Right cardiac atrium (tissue), 5 donors: ENCODE data around the gene TEX44. TPM values are rescaled to one million over a fixed set of nuclear protein-coding genes. Genes with fewer than 3 reads are reported as not detected.

ENCODE experiments used
- ATAC-seq, 2 donors: fragments of 200-7000 bp; cut with Tn5 transposase; one replicate each; pipeline versions ENCODE4 v1.8.0 to v1.9.1; 2020; ENCODE audit warnings: moderate library complexity in 2 of 2, mild to moderate bottlenecking in 1 of 2
- DNase-seq, 3 donors: peaks; one replicate each; pipeline ENCODE4 v3.0.0-alpha.2; 2020
- H3K27ac ChIP-seq: one replicate; pipeline ENCODE4 v1.5.1; 2013; ENCODE audit warnings: mild to moderate bottlenecking, low read length, control low read depth, moderate library complexity
- H3K27me3 ChIP-seq: one replicate; pipeline ENCODE4 v1.6.1; 2013; ENCODE audit not compliant: control insufficient read depth, insufficient read depth
- H3K4me1 ChIP-seq: one replicate; pipeline ENCODE4 v1.6.1; 2013; ENCODE audit warnings: low read length; ENCODE audit not compliant: control insufficient read depth, insufficient read depth
- H3K4me3 ChIP-seq: one replicate; pipeline ENCODE4 v1.5.1; 2013; ENCODE audit warnings: low read length, control low read depth
- H3K9me3 ChIP-seq: one replicate; pipeline ENCODE4 v1.6.1; 2013; ENCODE audit warnings: low read length; ENCODE audit not compliant: control insufficient read depth
- WGBS: extraction: QIAGEN DNeasy Blood & Tissue Kit; methylation state at CpG from one replicate; pipeline ENCODE4 v1.1.7; 2013; 5-methylcytosine and 5-hydroxymethylcytosine counted together
- intact Hi-C, 4 donors: fragments of 100-400 bp; cut with DNase I; formaldehyde crosslinking; loops; one replicate each; pipeline versions ENCODE4 v1.11.0 to v1.14.0; 2022 to 2023
- polyA plus RNA-seq: library from polyadenylated mRNA; stranded (reverse); fragments of 200-250 nt; gene quantifications from one replicate; pipeline ENCODE4 v1.2.3, GENCODE V29; 2013
- total RNA-seq, 4 donors: library from RNA; stranded (reverse); fragmentation: NEBNext Ultra II Directional; extraction: Animal tissue kit (Norgen Biotek cat#: 25700); gene quantifications; one replicate each; pipeline ENCODE4 v1.2.1, GENCODE V29; 2021
- donor health status: healthy with polysubstance abuse.
- donor health status: DM: no; HTN: yes; CAD: no.
- donor health status: DM: no; HTN: no; CAD: no.
- donor health status: DM: no; HTN: yes; CAD: no; lungs with severe emphysema.
- donor health status: DM: yes; HTN: yes; CAD: no.

The TEX44 gene
- total and polyA plus RNA-seq, 5 donors: not detected

GRCh38 chr2:231593666-231594065 lies 1.0 kb downstream of the TEX44 start:
- Histone ChIP-seq H3K4me1 (no peaks in the 10 kb centered on the region), H3K9me3 (no peaks in the 10 kb centered on the region), H3K4me3 (no peak overlapping the region), H3K27ac (no peak overlapping the region), H3K27me3 (no peaks in the 10 kb centered on the region)
- ATAC-seq (no peak), DNase-seq (no peak)
- intact Hi-C loops: no loop called here
- 92% methylated on average over 16 of the region's 16 CpGs for WGBS

- ATAC-seq: peak; percentile 57 to 64
- intact Hi-C loops: no loop called here
- no peak overlapping the region for H3K27ac ChIP-seq
Observed at GRCh38 chr2:231597014-231597611, 4.4 kb downstream of the TEX44 start.

GRCh38 chr2:231597627-231598026 lies 5.0 kb downstream of the TEX44 start:
- WGBS: 86% methylated on average over 8 of the region's 8 CpGs
- Histone ChIP-seq H3K27ac (no peak overlapping the region), H3K9me3 (no peaks in the 10 kb centered on the region), H3K4me1 (no peaks in the 10 kb centered on the region), H3K4me3 (no peak overlapping the region), H3K27me3 (no peaks in the 10 kb centered on the region)
- ATAC-seq (no peak), DNase-seq (peak in 1 of 3 donors; percentile 28)
- intact Hi-C loops: no loop called here

More at GRCh38 chr2:231597014-231597611, 4.4 kb downstream of the TEX44 start:
- WGBS: 64% methylated on average over 18 of the region's 18 CpGs
- no peak overlapping the region for H3K4me3 ChIP-seq
- DNase-seq: peak; percentile 78 to 87 (median 81)
- H3K27me3 ChIP-seq: no peaks in the 10 kb centered on the region
- no peaks in the 10 kb centered on the region for H3K9me3 ChIP-seq
- no peaks in the 10 kb centered on the region for H3K4me1 ChIP-seq

GRCh38 chr2:231600619-231601355 lies 8.1 kb downstream of the TEX44 start:
- Histone ChIP-seq H3K27ac (peak overlapping the region; percentile 30), H3K4me1 (peaks cover 7% of the 10 kb centered on the region), H3K9me3 (no peaks in the 10 kb centered on the region), H3K27me3 (no peaks in the 10 kb centered on the region), H3K4me3 (no peak overlapping the region)
- intact Hi-C loops: loop anchor here in 2 of 4 donors (5.0 kb wide), 2 partner anchors 38 to 83 kb away; no protein-coding TSS in a partner anchor
- ATAC-seq (no peak), DNase-seq (peak in 2 of 3 donors; percentile 51 to 73)
- WGBS: 57% methylated on average over 11 of the region's 11 CpGs

GRCh38 chr2:231601356-231602229 lies 8.9 kb downstream of the TEX44 start:
- DNase-seq: peak; percentile 85 to 94 (median 91)
- 30% methylated on average over 12 of the region's 12 CpGs for WGBS
- peaks cover 9% of the 10 kb centered on the region for H3K4me1 ChIP-seq
- no peaks in the 10 kb centered on the region for H3K27me3 ChIP-seq
- H3K27ac ChIP-seq: no peak overlapping the region
- no peaks in the 10 kb centered on the region for H3K9me3 ChIP-seq
- H3K4me3 ChIP-seq: no peak overlapping the region
- ATAC-seq: peak; percentile 4 to 24
- intact Hi-C loops: loop anchor here in 2 of 4 donors (5.0 kb wide), 2 partner anchors 39 to 84 kb away; no protein-coding TSS in a partner anchor

- WGBS: 52% methylated on average over 6 of the region's 6 CpGs
- Histone ChIP-seq H3K4me3 (no peak overlapping the region), H3K9me3 (no peaks in the 10 kb centered on the region), H3K4me1 (peaks cover 9% of the 10 kb centered on the region), H3K27me3 (no peaks in the 10 kb centered on the region), H3K27ac (peak overlapping the region; percentile 60)
- no peak for ATAC-seq
- intact Hi-C loops: loop anchor here in 2 of 4 donors (5.0 kb wide), 2 partner anchors 41 to 86 kb away; no protein-coding TSS in a partner anchor
- no peak for DNase-seq
Observed at GRCh38 chr2:231602859-231603467, 10.3 kb downstream of the TEX44 start.

GRCh38 chr2:231604101-231604684 lies 11.5 kb downstream of the TEX44 start:
- H3K4me1 ChIP-seq: peaks cover 9% of the 10 kb centered on the region
- DNase-seq: peak; percentile 64 to 84 (median 83)
- 8% methylated on average over 40 of the region's 40 CpGs for WGBS
- H3K27ac ChIP-seq: peak overlapping the region; percentile 98
- peak; percentile 0 to 19 for ATAC-seq
- peak overlapping the region; percentile 62 for H3K4me3 ChIP-seq
- no peaks in the 10 kb centered on the region for H3K27me3 ChIP-seq
- intact Hi-C loops: loop anchor here in 2 of 4 donors (5.0 kb wide), 2 partner anchors 42 to 87 kb away; no protein-coding TSS in a partner anchor
- H3K9me3 ChIP-seq: no peaks in the 10 kb centered on the region

- intact Hi-C loops: loop anchor here in 2 of 4 donors (5.0 kb wide), 2 partner anchors 43 to 88 kb away; no protein-coding TSS in a partner anchor
- peak; percentile 93 to 95 for ATAC-seq
- 14% methylated on average over 53 of the region's 54 CpGs for WGBS
Observed at GRCh38 chr2:231604685-231605606, 12.3 kb downstream of the TEX44 start.

GRCh38 chr2:231605607-231606091 lies 13.0 kb downstream of the TEX44 start:
- WGBS: 76% methylated on average over 7 of the region's 7 CpGs
- H3K4me1 ChIP-seq: peaks cover 9% of the 10 kb centered on the region
- no peaks in the 10 kb centered on the region for H3K27me3 ChIP-seq
- ATAC-seq (peak; percentile 7 to 8), DNase-seq (peak; percentile 55 to 79 (median 74))
- intact Hi-C loops: no loop called here
- H3K27ac ChIP-seq: peak overlapping the region; percentile 99
- no peak overlapping the region for H3K4me3 ChIP-seq
- H3K9me3 ChIP-seq: no peaks in the 10 kb centered on the region

More at GRCh38 chr2:231604685-231605606, 12.3 kb downstream of the TEX44 start:
- Histone ChIP-seq H3K27ac (peak overlapping the region; percentile 99), H3K27me3 (no peaks in the 10 kb centered on the region), H3K4me1 (peaks cover 9% of the 10 kb centered on the region), H3K4me3 (peak overlapping the region; percentile 62), H3K9me3 (no peaks in the 10 kb centered on the region)
- peak; percentile 100 for DNase-seq
